HG02973 (cell line): ENCODE results near the gene OTOP3.

Source experiments
- ATAC-seq: cut with Tn5 transposase; IDR thresholded peaks from one replicate; pipeline ENCODE4 v1.9.1; 2021; ENCODE audit warnings: moderate library complexity; ENCODE audit not compliant: unreplicated experiment

Gene OTOP3

DNA sequence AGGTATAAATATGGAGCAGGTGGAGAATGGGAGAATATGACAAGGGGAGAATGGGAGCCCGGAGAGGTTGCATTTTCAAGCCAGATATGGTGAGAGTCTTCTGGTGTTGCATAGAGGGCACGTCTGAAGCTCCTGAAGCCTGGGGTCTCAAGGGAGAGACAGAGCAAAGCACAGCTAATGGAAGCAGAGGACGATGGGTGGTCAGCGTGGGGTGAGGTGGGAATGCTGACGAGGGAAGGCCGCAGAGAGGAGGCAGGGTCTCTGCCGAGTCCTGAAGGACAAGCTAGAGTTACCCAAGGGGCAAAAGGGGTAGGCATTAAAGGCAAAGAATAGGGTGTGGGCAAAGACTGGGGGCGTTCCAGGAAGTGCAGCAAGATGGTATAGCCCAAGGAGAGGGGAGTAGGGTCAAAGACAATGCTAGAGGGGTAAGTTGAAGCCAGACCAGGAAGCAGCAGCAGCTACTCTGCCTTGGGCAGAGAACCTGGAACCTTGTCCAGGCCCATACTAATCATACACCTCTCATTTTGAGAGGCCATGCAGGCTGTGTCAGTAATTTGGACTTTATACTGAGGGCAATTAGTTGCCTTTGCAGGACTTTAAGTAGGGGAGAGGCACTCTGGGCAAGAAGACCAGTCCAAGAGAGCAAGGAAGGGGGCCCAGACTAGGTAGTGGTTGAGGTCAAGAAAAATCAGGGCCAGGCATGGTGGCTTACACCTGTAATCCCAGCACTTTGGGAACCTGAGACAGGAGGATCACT lies 2.7 kb downstream of the OTOP3 start:
- no peak for ATAC-seq

DNA sequence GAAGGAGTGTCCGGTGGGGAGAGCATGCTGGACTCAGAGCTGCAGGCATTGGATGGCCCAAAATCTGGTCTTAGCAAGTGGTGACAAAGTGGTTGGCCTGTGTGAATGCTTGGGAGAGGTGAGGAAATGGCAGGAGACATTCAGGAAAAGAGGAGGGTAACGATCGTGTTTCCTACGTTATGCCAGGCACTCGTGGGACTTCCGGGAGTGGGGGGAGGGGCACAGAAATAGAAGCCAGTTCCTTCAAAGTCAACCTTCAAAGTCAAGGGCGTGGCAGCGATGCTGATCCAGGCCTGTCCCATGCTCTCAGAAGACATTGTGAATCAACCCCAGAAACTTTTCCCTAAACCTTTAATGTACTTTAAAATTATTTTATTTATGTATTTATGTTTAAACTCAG lies 3.8 kb downstream of the OTOP3 start:
- no peak for ATAC-seq

DNA sequence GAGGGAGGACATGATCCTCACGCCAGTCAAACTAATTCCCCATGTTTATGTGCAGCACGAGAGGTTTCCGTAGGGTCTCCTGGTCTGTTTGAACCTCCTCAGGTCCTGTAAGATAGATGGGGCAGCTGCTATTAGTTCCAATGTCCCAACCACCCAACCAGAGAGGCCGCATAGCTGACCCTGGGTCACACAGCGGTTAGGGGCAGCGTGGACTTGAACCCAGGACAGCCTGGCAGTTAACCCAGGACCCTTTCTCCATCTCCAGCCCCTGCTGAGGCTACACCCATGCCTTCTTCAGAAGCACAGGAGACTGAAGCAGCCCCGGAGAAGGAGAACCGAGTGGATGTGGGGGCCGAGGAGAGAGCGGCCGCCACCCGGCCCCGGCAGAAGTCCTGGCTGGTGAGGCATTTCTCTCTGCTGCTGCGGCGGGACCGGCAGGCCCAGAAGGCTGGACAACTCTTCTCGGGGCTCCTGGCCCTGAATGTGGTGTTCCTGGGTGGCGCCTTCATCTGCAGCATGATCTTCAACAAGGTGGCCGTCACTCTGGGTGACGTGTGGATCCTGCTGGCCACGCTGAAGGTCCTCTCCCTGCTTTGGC lies 5.5 kb downstream of the OTOP3 start:
- no peak for ATAC-seq

DNA sequence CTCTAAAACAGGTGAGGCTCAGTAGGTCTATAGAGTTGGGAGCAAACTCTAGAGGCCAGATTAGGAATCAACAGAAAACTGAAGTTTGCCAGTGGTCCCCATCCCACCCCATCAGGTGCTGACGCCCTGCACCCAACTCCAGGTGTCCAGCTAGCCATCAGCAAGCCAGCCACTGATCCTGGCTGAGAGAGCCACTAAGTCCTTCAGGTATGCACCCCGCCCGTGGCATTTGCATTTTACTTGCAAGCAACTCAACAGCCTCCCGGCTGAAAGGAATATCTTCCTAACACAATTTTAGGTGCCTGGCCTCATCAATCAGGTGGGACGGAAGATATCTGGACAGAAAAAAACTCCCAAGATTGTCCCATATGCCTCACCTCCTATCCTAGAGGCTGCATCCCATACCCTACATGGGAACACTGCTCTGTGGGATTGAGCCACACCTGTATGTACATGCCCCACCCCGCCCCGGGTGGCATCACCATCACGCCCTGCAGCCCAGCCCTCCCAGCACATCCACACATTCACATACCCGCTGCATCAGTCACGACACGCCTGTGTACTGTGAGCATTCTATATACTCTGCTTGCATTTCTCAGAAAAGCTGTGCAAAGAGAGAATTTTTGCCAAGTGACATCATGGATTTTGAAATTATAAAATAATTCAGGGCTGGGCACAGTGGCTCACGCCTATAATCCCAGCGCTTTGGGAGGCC lies 8.3 kb downstream of the OTOP3 start:
- no peak for ATAC-seq

DNA sequence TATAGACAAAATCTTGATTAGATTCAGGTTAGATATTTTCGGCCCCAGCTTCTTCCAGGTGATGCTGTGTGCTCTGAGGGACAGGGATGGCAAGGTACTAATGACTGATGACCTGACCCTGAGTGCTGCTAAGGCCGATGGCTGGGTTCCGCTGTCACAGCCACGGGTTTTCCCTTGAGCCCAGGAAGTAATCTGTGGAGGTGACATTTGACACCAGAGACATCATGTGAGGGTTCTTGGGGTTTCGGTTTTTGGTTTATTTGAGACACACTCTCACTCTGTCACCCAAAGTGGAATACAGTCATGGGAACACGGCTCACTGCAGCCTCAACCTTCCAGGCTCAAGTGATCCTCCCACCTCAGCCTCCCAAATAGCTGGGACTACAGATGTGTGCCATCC lies 9.8 kb downstream of the OTOP3 start:
- ATAC-seq: no peak

DNA sequence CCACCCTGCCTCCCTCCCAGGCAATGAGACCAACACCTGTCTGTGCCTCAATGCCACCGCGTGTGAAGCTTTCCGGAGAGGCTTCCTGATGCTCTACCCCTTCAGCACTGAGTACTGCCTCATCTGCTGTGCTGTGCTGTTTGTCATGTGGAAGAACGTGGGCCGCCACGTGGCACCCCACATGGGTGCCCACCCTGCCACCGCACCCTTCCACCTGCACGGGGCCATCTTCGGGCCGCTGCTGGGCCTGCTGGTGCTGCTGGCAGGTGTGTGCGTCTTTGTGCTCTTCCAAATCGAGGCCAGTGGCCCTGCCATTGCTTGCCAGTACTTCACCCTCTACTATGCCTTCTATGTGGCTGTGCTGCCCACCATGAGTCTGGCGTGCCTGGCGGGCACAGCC lies 10.9 kb downstream of the OTOP3 start:
- no peak for ATAC-seq

DNA sequence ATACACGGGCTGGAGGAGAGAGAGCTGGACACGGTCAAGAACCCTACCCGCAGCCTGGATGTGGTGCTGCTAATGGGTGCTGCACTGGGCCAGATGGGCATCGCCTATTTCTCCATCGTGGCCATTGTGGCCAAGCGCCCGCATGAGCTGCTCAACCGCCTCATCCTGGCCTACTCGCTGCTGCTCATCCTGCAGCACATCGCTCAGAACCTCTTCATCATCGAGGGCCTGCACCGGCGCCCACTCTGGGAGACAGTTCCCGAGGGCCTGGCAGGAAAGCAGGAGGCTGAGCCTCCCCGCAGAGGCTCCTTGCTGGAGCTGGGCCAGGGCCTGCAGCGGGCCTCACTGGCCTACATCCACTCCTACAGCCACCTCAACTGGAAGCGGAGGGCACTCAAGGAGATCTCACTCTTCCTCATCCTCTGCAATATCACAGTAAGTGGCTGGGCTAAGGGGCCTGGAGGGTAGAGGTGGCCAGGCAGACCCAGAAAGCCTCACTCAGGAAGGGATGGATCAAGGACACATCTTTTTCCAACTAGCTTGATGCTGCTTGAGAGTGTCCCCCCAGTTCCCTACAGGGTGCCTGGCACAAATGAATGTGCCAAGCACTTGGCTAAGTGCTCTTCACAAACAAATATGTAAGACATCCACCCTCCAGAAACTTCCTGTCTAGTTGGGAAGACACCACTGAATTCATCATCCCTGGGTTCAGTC lies 11.5 kb downstream of the OTOP3 start:
- ATAC-seq: no peak

DNA sequence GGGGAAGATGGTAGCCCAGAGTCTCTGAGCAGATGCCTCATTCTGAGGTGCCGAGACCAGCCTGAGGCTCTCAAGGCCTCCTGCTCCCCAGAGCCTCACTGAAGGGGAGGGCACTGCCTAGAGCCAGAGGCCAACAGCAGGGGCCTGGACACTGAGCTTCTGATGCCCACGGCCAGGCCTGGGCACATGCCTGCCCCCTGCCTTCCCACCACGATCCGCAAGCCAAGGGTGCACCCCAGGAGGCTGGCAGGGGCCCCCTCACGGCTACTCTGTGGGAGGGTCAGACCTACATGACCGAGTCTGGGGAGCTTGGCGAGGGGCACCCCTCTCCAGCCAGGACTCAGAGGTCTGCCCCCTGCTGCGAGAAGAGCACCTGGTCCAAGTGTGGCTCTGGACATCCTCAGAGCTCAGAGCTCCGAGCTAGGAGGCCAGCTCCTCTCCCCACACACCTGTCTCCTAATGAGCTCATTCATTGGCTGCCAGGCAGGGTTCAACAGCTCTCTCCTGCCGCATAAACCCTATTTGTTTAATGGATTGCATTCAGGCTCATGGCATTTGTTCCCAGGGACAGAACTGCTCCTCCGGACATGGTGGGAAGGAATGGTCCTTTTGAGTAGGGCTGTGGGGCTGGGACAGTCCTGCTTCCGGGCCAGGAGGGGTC lies 13.9 kb downstream of the OTOP3 start:
- ATAC-seq: no peak

DNA sequence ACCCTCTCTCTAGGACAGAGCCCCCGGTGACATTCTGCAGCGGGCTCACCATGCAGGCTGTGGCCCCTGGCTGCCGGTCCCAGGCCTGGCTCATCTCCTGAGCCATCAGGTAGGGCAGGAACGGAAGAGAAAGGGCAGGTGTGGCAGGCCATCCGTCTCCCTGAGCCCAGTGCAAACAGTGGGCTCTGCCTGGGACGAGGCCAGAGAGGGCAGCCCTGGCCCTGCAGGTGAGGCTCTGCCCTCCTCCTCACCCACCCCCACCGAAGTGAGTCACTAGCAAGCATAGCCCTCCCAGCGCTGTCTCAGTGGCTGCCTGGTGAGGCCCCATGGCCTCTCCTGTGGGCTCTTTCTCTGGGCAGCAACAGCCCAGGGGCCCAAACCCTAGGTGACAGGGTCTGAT lies 14.5 kb downstream of the OTOP3 start:
- ATAC-seq: no peak

DNA sequence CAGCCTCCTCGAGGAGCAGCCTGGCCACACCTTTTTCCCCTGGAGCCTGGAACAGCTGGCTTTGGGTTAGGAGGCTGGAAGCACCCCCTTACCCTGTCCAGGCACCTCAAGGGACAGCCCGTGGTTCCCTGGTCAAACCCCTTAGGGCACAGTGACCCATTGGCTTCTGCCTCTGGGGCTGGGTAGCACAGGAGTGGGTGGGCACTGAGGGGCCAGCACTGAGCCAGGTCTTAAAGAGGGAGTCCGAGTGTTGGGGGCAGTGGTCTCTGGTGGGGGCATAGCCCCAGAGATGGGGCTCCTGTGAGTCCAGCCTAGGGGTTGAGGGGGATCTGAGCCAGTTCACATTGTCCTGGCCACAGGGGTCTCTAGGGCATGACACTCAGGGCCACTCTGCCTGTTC lies 15.4 kb downstream of the OTOP3 start:
- ATAC-seq: no peak

DNA sequence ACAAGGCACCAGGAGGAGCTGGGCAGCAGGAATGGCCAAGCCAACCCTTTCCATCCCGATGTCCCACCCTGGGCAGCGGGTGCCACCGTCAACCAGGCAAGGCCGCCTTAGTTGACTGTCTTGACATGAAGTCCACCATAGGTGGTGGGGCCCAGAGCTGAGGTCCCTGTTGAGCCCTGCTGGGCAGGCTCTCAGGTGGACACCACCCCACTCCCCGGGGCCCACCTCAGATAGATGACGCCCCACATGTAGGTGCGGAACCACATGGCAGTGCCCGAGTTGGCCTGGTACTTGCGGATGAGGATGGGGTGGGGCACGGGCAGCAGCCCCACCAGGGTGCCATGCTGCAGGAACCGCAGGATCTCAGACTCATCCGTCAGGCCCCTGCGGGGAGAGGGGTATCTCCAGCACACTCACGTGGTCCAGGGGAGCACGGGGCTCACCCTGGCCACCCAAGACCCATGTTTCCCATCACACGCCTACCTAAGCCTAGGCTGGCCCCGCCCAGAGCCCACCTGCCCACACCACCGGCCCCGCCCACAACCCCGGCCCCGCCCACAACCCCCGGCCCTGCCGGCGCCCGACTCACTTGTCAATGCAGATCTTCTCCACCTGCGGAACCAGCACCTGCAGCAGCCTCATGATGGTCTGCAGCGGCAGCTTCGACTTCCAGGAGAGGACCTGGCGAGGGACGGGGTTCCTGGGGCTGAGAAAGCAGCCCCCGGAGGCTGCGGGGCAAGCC lies 16.2 kb downstream of the OTOP3 start:
- ATAC-seq: no peak

DNA sequence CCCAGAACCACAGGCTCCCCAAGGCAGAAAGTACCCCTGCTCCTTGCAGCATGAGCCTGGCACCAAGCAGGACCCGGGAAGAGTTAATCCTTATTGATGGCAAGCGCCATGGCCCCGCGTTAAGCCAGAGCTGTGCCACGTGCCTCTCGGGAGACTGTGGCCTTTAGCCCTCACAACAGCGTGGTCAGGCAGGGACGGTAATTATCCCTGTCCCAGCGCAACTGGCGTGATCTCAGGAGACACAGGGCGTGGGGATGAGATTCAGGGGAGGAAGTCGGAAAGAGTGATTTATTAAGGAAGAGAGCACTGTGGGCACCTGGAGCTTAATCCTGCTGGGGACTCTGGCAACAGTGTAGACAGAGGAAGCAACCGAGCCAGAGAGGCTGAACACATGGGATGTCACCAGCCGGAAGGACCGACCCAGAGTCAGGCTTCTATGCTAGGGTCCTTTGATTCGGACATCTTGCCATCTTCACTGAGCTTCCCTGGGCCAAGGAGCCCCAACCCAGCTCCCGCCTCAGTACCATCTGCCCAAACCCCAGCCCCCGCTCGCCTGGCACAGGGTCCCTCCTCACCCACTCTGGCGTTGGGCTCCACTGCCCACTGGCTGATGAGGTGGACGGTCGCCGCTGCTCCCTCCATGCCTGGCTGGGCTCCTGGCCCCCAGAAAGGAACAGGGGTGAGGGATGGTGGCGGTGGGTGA lies 16.9 kb downstream of the OTOP3 start:
- ATAC-seq: no peak

DNA sequence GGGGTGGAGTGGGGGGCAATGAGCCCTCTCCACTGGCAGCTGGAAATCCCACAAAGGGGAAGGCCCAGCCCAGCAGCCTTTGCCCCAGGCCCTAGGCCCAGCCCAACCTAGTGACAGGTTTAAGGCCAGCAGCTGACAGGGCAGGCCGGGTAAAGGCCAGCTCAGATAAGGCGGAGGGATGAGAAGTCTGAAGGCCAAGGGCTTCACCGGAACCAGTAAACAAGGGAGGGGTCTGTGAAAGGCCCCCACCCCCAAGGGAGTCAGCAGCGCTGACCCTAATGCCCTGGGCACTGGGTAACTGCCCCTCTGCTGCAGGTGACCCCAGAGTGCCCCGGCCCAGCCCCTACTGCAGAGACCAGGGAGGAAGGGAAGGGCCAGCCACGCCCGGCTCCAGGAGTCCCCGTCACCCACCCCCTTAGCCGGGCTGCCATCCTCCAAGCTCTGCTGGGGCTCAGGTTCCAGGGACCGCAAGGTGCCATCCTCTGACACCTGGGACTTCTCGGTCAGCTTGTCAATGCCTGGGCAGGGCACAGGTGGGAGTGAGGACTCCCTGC lies 17.5 kb downstream of the OTOP3 start:
- ATAC-seq: no peak

DNA sequence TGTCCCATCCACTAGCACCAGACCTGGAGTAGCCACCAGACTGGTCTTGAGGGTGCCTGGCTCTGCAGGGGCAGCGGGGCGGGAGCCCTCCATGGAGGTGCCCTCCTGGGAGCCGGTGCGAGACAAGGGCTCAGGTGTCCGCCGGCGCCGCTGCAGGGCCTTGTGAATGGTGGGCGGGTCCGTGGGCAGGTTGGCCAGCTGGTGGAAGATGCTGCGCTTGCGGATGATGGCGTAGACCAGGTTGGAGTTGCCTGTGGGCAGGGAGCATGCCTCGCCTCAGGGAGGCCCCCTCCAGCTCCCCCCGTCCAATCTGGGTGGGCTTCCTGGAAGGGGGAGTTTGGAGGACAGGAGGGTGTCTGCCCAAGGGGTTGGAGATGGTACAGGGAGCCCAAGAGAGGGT lies 18.4 kb downstream of the OTOP3 start:
- ATAC-seq: no peak

DNA sequence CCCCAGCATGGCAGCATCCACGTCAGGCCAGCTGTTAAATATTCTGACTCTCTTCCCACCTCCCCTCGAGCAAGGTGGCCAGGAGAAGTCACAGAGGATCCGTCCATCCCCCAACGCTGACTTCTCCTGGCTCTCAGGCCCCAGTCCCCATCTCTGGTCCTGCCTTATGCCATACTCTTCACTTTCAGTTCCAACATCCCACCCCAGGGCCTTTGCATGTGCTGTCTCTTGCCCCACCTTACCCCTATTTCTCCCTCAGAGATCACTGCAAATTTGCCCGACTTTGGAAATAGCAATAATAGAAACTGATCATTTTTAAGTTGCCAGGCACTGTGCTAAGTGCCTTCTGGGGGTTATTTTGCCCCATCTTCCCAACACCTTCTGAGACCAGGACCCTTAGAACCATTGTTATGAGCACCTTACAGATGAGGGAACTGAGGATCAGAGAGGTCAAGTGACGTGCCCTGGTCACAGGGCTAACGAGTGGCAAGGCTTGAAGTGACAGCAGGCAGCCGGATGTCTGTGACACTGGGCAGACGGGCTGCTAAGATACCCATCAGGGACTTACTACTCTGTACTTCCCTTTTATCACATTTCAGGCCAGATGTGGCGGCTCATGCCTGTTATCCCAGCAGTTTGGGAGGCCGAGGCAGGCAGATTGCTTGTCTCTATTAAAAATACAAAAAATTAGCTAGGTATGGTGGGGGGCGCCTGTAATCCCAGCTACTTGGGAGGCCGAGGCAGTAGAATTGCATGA lies 19.1 kb downstream of the OTOP3 start:
- ATAC-seq: no peak

DNA sequence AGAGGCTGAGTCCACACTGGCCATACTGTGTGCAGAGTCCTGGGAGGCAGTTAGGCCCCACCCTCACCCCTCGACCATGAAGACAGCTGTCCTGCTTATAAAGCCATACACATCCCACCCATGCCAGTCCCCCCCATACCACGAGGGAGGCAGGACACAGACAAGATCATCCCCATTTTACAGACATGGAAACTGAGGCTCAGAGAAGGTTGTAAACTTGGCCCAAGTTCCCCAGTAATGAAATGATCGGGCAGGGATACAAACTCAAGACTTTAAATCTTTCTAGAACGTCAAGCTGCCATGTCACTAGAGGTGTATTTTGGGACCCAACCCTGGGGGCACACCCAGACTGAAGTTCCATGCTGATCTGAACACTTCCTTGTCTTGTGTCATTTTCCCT lies 20.4 kb downstream of the OTOP3 start:
- ATAC-seq: no peak

DNA sequence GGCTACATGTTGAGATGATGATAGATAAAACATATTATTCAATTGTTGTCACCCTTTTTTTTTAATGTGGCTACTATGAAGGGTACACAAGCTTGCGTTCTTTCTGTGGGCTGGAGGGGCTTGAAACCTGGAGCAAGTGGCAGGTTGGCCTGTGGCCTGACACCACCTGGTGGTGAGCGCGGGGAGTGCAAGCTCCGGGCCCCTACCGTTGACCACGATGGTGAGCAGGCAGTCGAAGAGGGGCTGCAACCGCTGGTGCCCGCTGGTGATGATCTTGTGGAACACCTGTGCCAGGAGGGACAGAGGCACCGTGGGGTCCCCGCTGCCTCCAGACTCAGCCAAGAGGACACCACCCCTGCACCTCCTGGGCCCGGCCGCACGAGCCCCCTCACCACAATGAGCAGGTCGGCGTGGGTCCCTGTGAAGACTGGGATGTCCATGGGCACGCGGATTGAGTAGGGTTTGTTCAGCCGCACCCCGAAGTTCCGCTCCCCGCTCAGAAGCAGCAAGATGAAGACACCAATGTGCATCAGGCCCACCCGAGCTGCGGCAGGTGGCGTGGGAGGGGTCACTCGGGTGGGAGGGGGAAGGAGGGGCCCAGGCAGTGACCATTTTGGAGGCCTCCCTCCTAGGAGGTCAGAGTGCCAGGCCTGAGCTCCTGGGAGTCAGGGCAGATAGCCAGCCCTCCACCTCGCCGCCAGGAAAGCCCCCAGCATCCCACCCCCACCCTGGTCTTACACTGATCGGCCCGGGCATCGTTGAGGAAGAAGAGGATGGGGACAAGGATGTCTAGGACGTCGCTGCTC lies 22.4 kb downstream of the OTOP3 start:
- ATAC-seq: no peak
